Measurements from ENCODE around the gene ZNF277.

- no peak for TF ChIP-seq CTCF (IDR thresholded peaks at IDR 0.05)
- TF ChIP-seq POLR2A (IDR thresholded peaks at IDR 0.05), result no peak
These were observed 597 bp downstream of the ZNF277 start for GRCh38 chr7:112206991-112207592.
